HG03025 (cell line): Measurements from ENCODE around the gene IGF2.

Source experiments
- ATAC-seq: cut with Tn5 transposase; IDR thresholded peaks from one replicate; pipeline ENCODE4 v1.9.1; 2021; ENCODE audit warnings: mild to moderate bottlenecking, moderate library complexity; ENCODE audit not compliant: unreplicated experiment, low FRiP score

The IGF2 gene

DNA sequence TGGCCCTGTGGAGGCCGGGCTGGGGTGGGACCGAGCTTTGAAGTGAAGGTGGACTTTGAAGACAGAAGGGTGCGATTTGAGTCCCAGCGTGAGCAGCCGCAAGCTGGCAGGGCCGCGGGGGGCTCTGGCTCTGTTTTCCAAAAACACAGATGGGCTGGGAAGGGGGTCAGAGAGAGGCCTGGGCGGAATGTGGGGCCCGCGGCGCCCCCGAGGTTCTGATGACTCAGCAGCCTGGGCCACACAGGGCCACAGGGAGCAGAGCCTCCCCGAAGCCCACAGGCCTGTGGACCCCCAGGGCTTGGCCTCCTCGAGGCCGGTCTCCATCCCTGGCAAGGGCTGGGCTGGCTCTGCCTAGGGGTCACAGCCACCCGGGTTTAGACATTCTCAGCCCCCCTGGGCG lies 15.7 kb upstream of the IGF2 start:
- ATAC-seq: no peak

- ATAC-seq: no peak
These were observed 15.0 kb upstream of the IGF2 start for GRCh38 chr11:2154195-2154585.

- ATAC-seq: no peak
These were observed 14.5 kb upstream of the IGF2 start for GRCh38 chr11:2153581-2154194.

DNA sequence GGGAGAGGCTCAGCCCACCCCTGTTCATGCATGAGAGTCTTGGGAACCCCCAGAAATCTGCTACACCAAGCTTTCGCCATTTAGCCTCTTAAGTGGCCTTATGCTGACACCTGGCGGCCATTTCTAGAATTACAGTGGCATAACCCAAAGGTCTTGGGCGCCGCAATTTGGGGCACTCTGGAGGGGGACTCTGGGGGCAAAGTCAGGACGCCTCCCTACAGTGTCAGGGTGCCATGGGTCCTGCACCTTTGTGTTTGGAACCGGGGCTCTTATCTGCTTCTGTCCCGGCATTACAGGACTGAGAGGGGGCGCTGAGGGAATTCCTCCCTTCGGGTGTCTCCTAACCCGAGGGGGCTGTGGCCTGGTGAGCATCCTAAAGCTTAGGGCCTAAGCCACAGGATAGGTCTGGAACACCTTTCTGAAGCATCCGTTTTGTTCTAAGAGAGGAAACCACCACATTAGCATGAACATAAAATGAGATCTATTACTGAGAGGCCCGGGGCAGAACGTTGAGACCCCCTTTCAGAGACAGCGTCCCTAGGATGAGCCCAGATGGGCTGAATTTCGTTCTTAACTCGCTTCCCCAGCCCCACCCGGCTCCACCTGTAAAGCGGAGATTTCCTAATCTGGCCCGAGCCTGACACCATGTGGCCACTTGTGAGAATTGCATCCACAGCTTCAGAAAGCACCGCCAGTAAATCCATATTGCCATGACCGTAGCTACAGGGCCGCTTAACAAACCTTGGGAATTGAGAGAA lies 12.5 kb upstream of the IGF2 start:
- no peak for ATAC-seq

GRCh38 chr11:2149864-2150847 lies 11.0 kb upstream of the IGF2 start:
- no peak for ATAC-seq

DNA sequence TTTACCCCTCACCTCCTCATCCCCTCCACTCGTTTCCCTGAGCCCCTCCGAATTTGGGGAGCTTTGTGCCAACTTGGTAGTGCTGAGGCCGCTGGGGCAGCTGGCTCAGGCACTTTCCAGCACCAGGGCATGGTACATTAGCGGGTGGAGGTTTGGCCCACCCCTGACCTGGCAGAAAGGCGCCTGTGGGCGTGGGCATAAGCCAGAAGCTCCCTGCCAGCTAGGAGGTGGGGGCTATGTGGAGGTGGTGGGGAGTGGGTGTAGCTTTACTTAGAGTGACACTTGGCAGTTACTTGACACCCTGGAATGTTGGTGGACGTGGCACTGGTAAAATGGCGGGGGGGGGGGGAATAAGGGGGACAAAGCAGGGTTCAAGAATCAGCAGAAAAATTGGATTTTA lies 10.3 kb upstream of the IGF2 start:
- no peak for ATAC-seq

DNA sequence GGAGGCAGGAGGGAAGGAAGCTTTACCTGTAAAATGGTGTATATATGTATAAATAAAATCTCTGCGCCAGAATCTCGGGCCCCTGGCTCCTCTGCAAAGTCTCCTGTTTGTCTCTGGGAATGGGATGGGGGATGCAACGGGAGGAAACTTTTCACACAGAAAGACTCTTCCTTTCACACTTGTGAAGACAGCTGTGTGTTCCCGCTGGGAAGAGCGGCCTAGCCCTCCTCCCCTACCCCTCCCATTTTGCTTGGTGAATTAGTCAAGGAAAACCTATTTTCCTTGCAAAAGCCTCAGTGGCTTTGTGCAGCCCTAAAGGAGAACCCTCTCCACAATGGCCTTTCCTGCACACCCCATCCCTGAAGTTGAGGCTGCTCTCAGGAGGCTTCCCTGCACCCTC lies 9.4 kb upstream of the IGF2 start:
- ATAC-seq: no peak

DNA sequence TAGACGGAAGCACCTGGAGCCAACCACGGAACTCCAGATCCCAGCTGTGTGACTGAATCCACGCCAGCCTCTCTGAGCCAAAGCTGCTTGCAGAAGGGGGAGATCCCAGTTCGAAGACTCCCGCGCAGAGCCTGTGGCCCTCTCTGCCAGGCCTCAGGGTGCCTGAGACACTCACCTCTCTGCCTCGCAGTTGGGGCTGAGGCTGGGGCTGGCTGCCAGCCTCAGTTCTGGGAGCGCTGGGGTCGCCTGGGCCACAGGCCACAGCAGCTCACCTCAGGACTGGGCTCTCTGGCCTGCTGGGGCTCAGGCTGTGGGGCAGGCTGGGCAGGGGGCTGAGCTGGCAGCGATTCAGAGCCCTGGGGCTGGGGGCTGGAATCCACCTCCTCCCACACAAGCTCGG lies 8.2 kb upstream of the IGF2 start:
- ATAC-seq: no peak

GRCh38 chr11:2146051-2146450 lies 6.9 kb upstream of the IGF2 start:
- ATAC-seq: no peak

DNA sequence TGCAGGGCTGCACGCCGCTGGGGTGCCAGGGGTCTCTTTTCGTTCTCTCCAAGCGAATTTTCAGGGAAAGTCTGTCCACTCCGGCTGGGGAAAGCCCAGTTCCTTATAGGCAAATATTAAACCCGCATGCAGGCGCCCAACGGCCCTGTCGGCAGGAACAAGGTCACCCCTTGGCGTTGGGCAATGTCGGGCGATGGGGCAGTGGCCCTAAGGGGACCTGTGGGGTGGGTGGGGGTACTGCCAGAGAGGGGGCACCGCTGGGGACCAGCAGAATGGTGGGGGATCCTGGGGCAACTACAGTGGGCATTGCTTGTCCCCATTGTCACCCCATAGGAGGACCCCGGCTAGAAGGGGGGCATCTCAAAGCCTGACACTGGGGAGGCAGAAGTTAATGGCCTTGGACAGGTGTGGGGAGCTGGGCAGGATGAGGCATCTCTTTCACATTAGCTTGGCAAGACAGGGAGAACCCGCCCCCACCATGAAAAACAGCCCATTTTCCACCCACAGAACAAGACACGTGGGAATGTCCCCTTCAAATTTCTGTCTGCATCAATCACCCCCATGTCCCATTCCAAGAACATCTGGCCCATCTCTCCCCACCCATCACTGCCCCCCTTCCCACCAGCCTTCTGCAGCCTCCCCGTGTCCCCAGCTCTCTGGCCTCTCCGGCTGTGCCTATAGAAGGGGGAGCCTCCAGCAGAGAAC lies 5.5 kb upstream of the IGF2 start:
- ATAC-seq: no peak

GRCh38 chr11:2143799-2144543 lies 4.8 kb upstream of the IGF2 start:
- no peak for ATAC-seq

DNA sequence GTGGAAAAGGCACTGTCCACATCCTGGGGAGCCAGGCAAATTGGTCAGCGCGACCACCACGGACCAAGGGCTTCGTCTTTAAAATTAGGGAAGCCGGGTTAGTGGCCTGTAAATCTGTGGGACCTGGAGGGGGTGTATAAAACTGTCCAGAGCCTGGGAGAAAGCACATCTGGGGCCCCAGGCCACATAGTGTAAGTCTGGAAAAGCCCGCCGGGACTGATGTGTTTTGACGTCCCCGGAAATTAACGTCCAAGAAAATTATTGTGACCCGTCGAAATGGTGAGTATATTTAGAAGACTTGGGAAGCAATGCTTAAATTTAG lies 4.2 kb upstream of the IGF2 start:
- no peak for ATAC-seq

GRCh38 chr11:2142762-2143202 lies 3.6 kb upstream of the IGF2 start:
- ATAC-seq: no peak

DNA sequence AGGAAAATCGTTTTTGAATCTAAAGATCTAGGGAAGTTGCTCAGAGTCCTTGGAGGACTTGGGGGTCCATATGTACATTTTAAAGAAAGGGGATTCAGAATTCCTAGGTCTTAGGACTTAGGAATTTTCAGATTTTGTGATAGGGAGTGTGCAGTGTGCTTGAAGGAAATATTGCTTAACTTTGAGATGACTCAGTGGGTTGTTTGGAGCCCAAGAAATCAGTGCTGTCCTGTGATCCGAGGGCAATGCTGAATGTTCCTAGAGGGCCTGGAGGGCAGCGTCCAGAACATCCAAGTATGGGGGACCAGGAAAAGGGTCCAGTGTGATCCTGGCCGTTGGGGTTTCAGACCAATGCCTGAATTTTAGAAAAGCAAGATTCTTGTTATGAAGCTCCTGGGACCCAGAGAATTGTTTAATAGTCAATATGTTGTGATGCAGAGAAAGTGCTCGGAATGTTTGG lies 3.1 kb upstream of the IGF2 start:
- ATAC-seq: no peak

DNA sequence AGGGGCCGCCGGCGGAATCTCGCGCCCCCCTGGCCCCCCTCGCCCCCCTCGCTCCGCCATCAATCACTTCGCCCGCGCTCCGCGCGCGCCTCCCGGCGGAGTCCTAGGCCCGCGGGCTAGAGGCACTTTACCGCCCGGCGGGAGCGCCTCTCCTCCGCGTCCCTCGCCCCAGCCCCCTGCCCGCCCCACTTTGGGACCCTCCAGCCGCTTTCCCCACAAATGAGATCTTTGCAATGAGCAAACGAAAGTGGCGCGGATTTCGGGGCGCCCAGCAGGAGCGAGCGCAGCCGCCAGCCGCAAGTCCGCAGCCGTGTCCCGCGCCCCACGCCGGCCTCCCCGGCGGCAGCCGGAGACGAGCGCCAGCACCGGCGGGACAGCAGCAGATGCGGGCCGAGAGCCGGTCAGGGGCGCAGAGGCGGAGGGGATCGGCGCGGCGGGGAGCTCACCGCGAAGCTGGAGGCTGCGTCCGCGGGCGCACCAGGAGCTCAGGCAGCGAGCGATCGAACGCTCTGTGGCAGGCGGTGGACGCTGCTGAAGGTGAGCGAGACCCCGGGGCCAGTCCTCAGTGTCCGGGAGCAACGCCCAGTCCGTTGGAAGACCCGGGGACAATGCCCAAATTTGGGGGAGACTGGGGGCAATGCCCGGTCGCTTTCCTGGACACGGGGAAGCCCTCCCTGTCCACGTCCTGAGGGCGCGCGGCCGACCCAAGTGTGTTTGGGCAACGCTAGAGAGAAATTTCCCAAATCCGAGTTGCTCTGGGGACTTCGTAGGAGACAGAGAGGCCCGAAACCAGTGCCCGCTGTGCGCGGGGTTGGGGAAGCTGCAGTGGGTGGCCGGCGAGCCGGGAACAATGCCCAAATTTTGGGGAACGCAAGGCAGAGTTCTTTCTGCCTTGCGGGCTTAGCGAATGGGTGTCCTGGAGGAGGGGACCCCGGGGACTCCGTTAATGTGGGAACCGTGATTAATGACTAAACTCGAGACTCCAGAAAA lies 1.5 kb upstream of the IGF2 start:
- ATAC-seq: no peak

DNA sequence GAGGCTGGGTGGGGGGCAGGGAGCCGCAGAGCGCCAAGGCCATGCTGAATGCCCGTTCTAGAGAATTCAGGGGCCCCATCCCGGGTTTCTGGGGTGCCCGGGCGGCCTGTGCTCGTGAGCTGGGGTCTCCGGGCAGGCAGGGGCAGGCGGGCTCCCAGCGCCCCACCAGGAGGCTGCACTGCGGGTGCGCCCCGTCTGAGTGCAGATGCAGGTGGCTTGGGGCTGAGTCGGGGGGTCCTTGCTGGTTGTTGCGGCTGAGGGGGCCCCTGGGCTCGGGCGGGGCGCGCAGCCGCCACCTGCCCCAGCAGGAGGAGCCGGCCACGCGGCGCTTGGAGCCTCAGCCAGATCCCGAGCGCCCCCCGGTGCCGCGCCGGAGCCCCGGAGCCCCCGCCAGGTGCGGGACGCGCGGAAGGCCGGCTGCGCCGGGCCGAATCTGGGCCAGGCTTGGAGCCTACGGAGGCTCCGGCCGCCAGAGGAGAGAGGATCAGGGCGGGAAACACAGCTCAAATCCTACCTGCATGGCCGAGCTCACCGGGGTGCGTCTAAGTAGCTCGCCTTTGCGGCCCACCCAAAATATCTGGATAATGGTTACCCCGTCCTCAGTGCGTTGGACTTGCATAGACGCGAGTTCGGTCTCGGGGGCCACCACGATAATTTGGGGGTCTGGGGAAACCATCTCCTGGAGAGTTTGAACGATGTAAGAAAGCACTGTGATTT lies 590 bp upstream of the IGF2 start:
- no peak for ATAC-seq

DNA sequence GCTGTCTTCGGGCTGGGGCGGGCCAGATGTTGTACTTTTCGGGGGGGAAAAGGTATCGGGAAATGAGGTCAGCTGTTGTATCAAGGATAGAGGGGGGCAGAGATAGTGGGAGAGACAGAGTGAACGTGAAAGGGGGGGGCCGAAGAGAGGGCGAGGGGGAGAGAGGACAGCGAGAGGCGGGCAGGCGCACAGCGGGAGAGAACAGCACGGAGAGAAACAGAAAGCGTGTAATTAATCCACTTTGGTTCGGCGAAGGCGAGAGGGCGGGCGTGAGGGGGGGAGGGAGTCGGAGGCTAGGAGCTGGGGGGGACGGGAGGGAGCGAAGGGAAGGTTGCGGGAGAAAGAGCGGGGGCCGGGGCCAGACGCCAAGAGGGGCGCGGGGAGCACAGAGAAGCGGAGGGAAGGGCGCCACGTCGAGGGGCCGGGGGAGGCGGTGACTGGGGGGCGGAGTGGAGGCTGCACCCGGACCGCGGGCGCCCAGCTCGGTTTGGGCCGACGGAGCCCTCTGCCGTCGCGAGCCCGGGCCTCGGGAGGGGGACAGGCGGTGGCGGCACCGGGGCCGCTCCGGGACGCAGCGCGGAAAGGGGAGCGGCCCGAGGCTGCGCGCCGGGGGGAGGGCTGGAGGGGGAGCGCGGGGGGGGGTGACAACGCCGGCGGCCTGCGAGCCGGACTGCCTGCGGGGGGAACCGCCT lies 612 bp downstream of the IGF2 start:
- ATAC-seq: no peak

GRCh38 chr11:2138068-2138430 lies 1.1 kb downstream of the IGF2 start:
- no peak for ATAC-seq
